AG04450 (cell line): ENCODE results near the gene ADAMTS18. TPM values are rescaled to one million over a fixed set of nuclear protein-coding genes. Genes with fewer than 3 reads are reported as not detected.

Source experiments
- CTCF ChIA-PET: fragments of 300-600, 350-600 bp; formaldehyde crosslinking; extraction: SDS; loops from one replicate; lab custom pipeline; 2022; ENCODE audit warnings: antibody characterized with exemption, inconsistent platforms; lab: Charles Lee
- POLR2A ChIA-PET: fragments of 350-600 bp; formaldehyde crosslinking; extraction: SDS; loops from one replicate; lab custom pipeline; 2021; ENCODE audit warnings: antibody characterized with exemption, inconsistent platforms; lab: Yijun Ruan, JAX
- DNase-seq: peaks from one replicate; pipeline ENCODE4 v3.0.0-alpha.2; 2011; ENCODE audit warnings: low read depth, low spot score
- H3K27ac ChIP-seq: one replicate; pipeline ENCODE4 v1.5.1; 2012; ENCODE audit warnings: low read depth, low read length, control low read depth
- H3K27me3 ChIP-seq: one replicate; pipeline ENCODE4 v1.6.0; 2012; ENCODE audit warnings: low read length; ENCODE audit not compliant: control insufficient read depth, insufficient read depth
- H3K4me3 ChIP-seq: 2 replicates; pipeline ENCODE4 v1.5.1; 2011; ENCODE audit warnings: mild to moderate bottlenecking, low read depth, low read length, control low read depth
- H3K9me3 ChIP-seq: 2 replicates; pipeline ENCODE4 v1.5.1; 2012; ENCODE audit warnings: low read length; ENCODE audit not compliant: control insufficient read depth, insufficient read depth
- CTCF ChIP-seq: IDR thresholded peaks from 2 replicates; pipeline ENCODE4 v1.5.1; 2011; ENCODE audit warnings: low read depth, low read length, control low read depth, inconsistent platforms
- polyA plus RNA-seq: library from polyadenylated mRNA; depleted of rRNA; stranded (reverse); fragments of >200 nt; gene quantifications from 2 replicates; pipeline ENCODE4 v1.2.3, GENCODE V29; 2011

The ADAMTS18 gene
- polyA plus RNA-seq, 1 experiment: not detected

GRCh38 chr16:77328274-77328673 lies 106.6 kb downstream of the ADAMTS18 start:
- TF ChIP-seq CTCF: no peak
- H3K4me3 ChIP-seq: no peak overlapping the region
- H3K27me3 ChIP-seq: no peaks in the 10 kb centered on the region
- DNase-seq: no peak
- no peak overlapping the region for H3K27ac ChIP-seq
- ChIA-PET POLR2A (no interaction called here), CTCF (no interaction called here)
- no peaks in the 10 kb centered on the region for H3K9me3 ChIP-seq

GRCh38 chr16:77327717-77328116 lies 107.1 kb downstream of the ADAMTS18 start:
- H3K4me3 ChIP-seq: no peak overlapping the region
- ChIA-PET POLR2A (no interaction called here), CTCF (no interaction called here)
- no peak overlapping the region for H3K27ac ChIP-seq
- no peaks in the 10 kb centered on the region for H3K9me3 ChIP-seq
- H3K27me3 ChIP-seq: no peaks in the 10 kb centered on the region
- no peak for TF ChIP-seq CTCF
- DNase-seq: no peak

GRCh38 chr16:77324729-77325128 lies 110.1 kb downstream of the ADAMTS18 start:
- CTCF ChIA-PET: no interaction called here
- no peak overlapping the region for H3K4me3 ChIP-seq
- no peaks in the 10 kb centered on the region for H3K27me3 ChIP-seq
- DNase-seq: no peak
- no peak overlapping the region for H3K27ac ChIP-seq
- no peak for TF ChIP-seq CTCF
- no peaks in the 10 kb centered on the region; the same call in 1 of the 2 replicates for H3K9me3 ChIP-seq
- POLR2A ChIA-PET: no interaction called here

- CTCF ChIA-PET: no interaction called here
- POLR2A ChIA-PET: no interaction called here
Measured at GRCh38 chr16:77323695-77324094, 111.1 kb downstream of the ADAMTS18 start.

GRCh38 chr16:77322757-77323156 lies 112.1 kb downstream of the ADAMTS18 start:
- CTCF ChIA-PET: no interaction called here
- Histone ChIP-seq H3K27ac (no peak overlapping the region), H3K9me3 (no peaks in the 10 kb centered on the region; the same call in 1 of the 2 replicates), H3K4me3 (no peak overlapping the region), H3K27me3 (no peaks in the 10 kb centered on the region)
- POLR2A ChIA-PET: no interaction called here
- TF ChIP-seq CTCF: no peak
- no peak for DNase-seq

More at GRCh38 chr16:77323695-77324094, 111.1 kb downstream of the ADAMTS18 start:
- Histone ChIP-seq H3K9me3 (no peaks in the 10 kb centered on the region; the same call in 1 of the 2 replicates), H3K27me3 (no peaks in the 10 kb centered on the region), H3K27ac (no peak overlapping the region), H3K4me3 (no peak overlapping the region)
- DNase-seq: no peak
- no peak for TF ChIP-seq CTCF
